ENCODE results near the gene WFDC5. TPM values are rescaled to one million over a fixed set of nuclear protein-coding genes. Genes with fewer than 3 reads are reported as not detected.
"Not testable (repeated sequence)": the region's sequence is repeated elsewhere in the genome, so short reads cannot be mapped to it uniquely, and the experiment has no call there.

The WFDC5 gene
- total and polyA plus RNA-seq, 12 donors: not detected

- Histone ChIP-seq H3K4me1 (replicated peaks in 1 of 2) (no peaks in the 10 kb centered on the region), H3K27me3 (no peaks in the 10 kb centered on the region), H3K4me3 (no peak overlapping the region), H3K36me3 (replicated peaks in 1 of 2) (no peaks in the 10 kb centered on the region), H3K27ac (no peak overlapping the region), H3K9me3 (replicated peaks in 1 of 3) (peaks cover 0 to 11% (median 5%) of the 10 kb centered on the region in 3 donors)
- intact Hi-C loops (cut with DNase I): no loop called here
- 37 to 54% (median 46%) methylated on average over 2 of the region's 2 CpGs for WGBS, 4 donors
- TF ChIP-seq POLR2A (IDR thresholded peaks at IDR 0.05) (no peak), CTCF (IDR thresholded peaks at IDR 0.05) (no peak)
- DNase-seq: no peak
These were observed 41.7 kb upstream of the WFDC5 start for GRCh38 chr20:45156713-45157112.

DNA sequence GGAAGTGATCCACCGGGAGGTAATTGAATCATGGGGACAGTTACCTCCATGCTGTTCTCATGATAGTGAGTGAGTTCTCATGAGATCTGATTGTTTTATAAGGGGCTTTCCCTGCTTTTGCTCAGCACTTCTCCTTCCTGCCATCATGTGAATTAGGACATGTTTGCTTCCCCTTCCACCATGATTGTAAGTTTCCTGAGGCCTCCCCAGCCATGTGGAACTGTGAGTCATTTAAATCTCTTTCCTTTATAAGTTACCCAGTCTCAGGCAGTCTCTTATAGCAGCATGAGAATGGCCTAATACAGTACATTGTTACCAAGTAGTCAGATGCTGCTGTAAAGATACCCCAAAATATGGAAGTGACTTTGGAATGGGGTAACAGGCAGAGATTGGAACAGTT, 39.8 kb upstream of the WFDC5 start:
- H3K36me3 ChIP-seq (replicated peaks in 1 of 2); DNase-seq; H3K27me3 ChIP-seq; H3K4me1 ChIP-seq (replicated peaks in 1 of 2); H3K27ac ChIP-seq; intact Hi-C loops (cut with DNase I); H3K9me3 ChIP-seq (replicated peaks in 1 of 3); H3K4me3 ChIP-seq: not testable (repeated sequence)
- WGBS, 4 donors: 79 to 89% (median 84%) methylated on average over 1 of the region's 1 CpG

- no peaks in the 10 kb centered on the region for H3K36me3 ChIP-seq (replicated peaks in 1 of 2)
- no peak overlapping the region for H3K27ac ChIP-seq
- no peak for DNase-seq
- H3K4me3 ChIP-seq: no peak overlapping the region
- no peaks in the 10 kb centered on the region for H3K27me3 ChIP-seq
- peaks cover 0 to under 1% (median 0%) of the 10 kb centered on the region in 3 donors for H3K9me3 ChIP-seq (replicated peaks in 1 of 3)
- intact Hi-C loops (cut with DNase I): no loop called here
- no peaks in the 10 kb centered on the region for H3K4me1 ChIP-seq (replicated peaks in 1 of 2)
- WGBS, 4 donors: 43 to 74% (median 57%) methylated on average over 3 of the region's 3 CpGs
- TF ChIP-seq CTCF (IDR thresholded peaks at IDR 0.05): no peak
These were observed 39.2 kb upstream of the WFDC5 start for GRCh38 chr20:45154183-45154582.

DNA sequence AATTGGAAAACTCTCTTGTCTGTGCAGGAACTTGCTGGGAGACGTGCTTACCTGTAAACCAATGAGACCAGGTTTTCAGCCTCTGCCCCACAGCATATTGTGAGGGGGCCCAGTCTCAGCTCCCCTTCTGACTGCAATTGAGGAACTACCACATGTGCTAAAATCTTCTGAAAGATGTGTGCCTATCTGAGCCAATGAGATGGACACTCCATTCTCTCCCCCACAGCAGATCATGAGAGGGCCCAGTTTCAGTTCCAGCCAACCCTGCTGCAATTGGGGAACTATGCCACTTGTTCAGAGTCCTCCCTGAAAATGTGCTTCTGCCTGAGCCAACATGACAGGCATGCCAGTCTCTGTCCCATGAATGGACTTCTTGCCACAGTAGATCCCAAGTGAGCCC, 38.8 kb upstream of the WFDC5 start:
- H3K4me1 ChIP-seq (replicated peaks in 1 of 2): no peaks in the 10 kb centered on the region
- H3K27me3 ChIP-seq: no peaks in the 10 kb centered on the region
- 40 to 80% (median 71%) methylated on average over 1 of the region's 1 CpG for WGBS, 4 donors
- intact Hi-C loops (cut with DNase I): no loop called here
- H3K4me3 ChIP-seq: no peak overlapping the region
- no peak for TF ChIP-seq POLR2A (IDR thresholded peaks at IDR 0.05)
- no peak for TF ChIP-seq CTCF (IDR thresholded peaks at IDR 0.05)
- no peak for DNase-seq
- H3K9me3 ChIP-seq (replicated peaks in 1 of 3): no peaks in the 10 kb centered on the region
- H3K36me3 ChIP-seq (replicated peaks in 1 of 2): no peaks in the 10 kb centered on the region
- no peak overlapping the region for H3K27ac ChIP-seq

- WGBS, 4 donors: 31 to 74% (median 71%) methylated on average over 3 of the region's 3 CpGs
- Histone ChIP-seq H3K9me3 (replicated peaks in 1 of 3) (no peaks in the 10 kb centered on the region), H3K36me3 (replicated peaks in 1 of 2) (no peaks in the 10 kb centered on the region), H3K4me3 (no peak overlapping the region), H3K27ac (no peak overlapping the region), H3K27me3 (no peaks in the 10 kb centered on the region), H3K4me1 (replicated peaks in 1 of 2) (no peaks in the 10 kb centered on the region)
- intact Hi-C loops (cut with DNase I): no loop called here
- no peak for DNase-seq
- no peak for TF ChIP-seq POLR2A (IDR thresholded peaks at IDR 0.05)
- no peak for TF ChIP-seq CTCF (IDR thresholded peaks at IDR 0.05)
These were observed 38.2 kb upstream of the WFDC5 start for GRCh38 chr20:45153147-45153546.

All from adrenal gland (tissue), 12 donors.